GM21529 (cell line): ENCODE data around the gene PHF10.
"Not testable (repeated sequence)": the region's sequence is repeated elsewhere in the genome, so short reads cannot be mapped to it uniquely, and the experiment has no call there.

Experiments used
- ATAC-seq: cut with Tn5 transposase; IDR thresholded peaks from one replicate; pipeline ENCODE4 v1.9.1; 2021; ENCODE audit not compliant: unreplicated experiment

The PHF10 gene

GRCh38 chr6:169724494-169725124 lies at the start of gene PHF10:
Gene PHF10 (minus strand): TSS chr6:169724500. CDS start chr6:169723931, 569 bp downstream.
- ATAC-seq: peak; percentile 45

GRCh38 chr6:169766921-169767736 lies 42.8 kb upstream of the PHF10 start:
- no peak for ATAC-seq

DNA sequence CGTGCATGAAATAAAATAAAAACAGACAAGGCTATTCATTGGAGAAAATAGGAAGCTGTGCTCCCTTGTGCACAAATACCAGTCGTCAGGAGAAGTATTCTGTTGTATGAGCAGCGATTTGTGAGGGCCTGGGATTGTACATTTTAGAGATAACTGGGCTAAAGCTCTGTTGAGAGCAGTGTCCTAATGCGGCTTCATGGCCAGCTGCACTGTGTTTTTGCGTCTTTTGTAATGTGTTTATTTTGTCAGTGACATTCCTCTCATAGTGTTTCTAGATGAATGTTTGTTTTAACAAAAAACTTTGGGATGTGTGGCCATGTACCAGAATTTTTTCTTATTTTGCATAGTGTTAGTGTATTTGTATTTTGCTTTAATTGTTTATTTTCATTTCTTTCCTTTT lies 41.9 kb upstream of the PHF10 start:
- ATAC-seq: no peak

GRCh38 chr6:169765789-169766188 lies 41.5 kb upstream of the PHF10 start:
- not testable (repeated sequence) for ATAC-seq

DNA sequence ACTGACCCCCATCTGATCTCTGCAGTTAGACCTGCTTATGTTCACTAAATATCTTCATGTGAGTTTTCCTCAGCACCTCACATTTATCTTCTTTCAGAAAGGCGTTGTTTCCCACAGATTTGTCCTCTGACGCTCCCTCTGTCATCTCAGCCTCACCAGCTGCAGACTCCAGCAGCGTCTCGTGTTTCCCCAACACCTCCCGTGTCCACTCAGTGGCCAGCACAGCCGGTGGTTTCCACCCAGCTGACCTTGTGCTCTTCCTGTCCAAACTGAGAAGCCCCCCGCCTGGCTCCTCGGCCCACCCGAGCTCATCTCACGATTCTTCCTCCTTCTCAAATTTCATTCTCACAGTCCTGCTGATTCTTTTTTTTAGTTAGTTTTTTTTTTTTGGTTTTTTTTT lies 39.6 kb upstream of the PHF10 start:
- no peak for ATAC-seq

- no peak for ATAC-seq
These were observed 39.0 kb upstream of the PHF10 start for GRCh38 chr6:169763308-169763707.

DNA sequence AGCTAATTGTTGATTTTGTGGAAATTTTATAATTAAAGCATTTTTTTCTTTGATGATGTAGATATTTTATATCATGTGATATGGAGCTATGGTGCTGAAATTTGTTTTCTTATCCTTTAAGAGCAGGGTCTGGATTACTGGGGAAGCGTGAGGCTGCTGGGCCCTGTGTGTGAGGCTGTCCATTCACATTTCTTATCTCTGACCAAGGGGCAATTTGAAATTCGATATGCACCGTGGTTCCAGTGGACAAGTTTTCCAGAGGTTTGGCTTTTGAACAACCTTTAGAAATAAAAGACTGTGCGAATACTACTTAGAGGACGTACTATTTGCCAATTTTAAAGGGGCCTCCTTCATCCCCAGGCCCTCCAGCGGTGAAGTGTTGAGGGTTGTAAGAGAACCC lies 30.9 kb upstream of the PHF10 start:
- ATAC-seq: no peak

DNA sequence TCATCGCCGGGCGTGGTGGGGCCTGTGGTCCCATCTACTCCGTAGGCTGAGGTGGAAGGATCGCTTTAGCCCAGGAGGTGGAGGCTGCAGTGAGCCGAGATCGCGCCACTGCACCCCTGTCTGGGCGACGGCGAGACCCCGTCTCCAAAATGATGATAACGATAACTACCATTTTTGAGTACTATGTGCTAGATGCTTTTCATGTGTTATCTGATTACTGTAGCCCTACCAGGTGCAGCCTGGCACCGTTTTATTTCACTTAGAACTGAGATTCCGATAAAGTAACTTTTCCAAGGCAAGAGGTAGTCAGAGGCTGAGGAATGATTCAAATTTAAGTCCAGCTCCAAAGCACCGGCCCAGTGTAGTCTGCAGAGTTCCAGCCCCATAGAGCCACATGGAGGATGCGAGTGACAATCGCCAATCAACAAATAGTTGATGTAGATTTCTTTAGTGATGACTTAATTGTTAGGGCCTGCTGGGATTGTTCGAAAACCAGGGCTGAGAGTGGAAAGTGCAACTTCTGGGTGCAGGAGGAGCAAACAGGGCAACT lies 27.8 kb upstream of the PHF10 start:
- no peak for ATAC-seq

GRCh38 chr6:169751242-169752073 lies 27.2 kb upstream of the PHF10 start, which contains the start of the genes DYNLT2 and ERMARD:
Gene DYNLT2 (minus strand): TSS chr6:169751572. CDS start chr6:169751458, 114 bp downstream.
Gene ERMARD (plus strand): TSS chr6:169751622. CDS start chr6:169751658, 36 bp downstream.
- peak; percentile 94 for ATAC-seq

DNA sequence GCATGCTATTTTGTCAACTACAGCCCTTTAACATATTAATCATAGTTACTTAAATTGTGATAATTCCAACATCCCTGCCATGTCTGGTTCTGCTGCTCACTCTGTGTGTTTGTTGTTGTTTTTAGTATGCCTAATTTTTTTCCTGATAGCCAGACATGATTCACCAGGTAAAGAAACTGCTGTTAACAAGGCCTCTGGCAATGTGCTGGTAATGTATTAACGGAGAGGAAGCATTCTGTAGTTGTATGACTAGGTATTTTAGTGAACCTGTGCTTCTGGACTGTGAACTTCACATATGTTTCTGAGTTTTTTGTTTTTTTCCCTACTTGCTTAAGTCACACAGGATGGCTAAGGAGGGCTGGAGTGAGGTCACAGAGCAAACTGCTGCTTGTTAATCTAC lies 22.3 kb upstream of the PHF10 start:
- no peak for ATAC-seq

GRCh38 chr6:169745405-169745804 lies 21.1 kb upstream of the PHF10 start:
- no peak for ATAC-seq

DNA sequence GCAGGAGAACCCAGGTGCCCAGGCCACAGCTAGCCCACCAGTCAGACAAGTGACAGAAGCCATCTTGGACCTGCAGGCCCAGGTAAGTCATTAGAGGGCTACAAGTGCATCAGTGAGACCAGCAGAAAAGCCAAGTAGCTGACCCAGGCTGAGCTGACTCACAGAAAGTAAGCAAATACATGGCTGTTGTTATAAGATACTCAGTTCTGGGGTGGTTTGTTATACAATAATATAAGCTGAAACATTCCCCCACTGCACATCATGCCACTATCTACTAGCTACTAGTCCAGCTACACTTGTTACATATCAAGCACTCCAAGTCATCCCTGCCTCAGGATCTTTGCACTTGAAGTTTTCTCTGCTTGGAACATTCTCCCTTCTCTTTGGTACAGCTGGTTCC lies 17.0 kb upstream of the PHF10 start:
- ATAC-seq: no peak

DNA sequence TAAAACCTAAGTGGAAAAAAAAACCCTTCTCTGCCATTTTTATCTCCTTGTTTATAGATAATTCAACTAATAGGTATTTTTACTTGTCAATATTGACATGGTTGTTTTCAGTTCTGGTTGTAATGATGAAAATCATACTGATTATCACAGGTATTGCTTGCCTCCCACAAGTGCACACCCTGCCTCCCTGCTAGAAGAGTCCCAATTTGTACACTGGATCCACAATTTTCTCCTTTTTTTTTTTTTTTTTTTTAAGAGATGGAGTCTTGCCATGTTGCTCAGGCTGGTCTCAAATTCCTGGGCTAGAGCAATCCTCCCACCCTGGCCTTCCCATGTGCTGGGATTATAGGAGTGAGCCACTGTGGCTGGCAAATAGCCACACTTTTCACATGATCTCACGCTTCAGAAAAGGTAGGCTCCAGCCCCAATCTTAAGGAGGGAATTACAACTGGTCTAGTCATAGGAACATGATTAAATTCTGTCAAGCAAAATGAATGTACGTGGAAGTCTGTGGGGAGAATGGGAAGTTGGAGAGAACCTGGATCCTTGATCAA lies 14.8 kb upstream of the PHF10 start:
- ATAC-seq: no peak

- ATAC-seq: no peak
These were observed 14.1 kb upstream of the PHF10 start for GRCh38 chr6:169738204-169738975.

DNA sequence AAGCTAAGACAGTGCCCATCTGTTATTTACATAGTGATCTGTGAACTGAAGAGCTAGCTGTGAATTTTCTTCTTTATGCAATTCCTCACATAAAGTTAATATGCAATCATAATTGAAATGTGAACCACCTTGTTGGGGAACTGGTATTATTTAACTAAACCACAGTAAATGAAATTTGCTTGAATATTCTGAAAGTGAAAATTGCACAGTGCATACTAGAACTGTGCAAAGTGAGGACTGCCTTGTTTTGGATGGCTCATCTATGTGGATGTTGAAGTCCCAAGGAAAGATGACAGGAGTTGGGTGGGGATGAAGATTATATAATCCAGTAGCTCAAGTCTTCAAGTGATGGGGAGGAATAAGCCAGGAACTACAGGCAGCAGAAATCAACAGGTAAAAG lies 5.7 kb upstream of the PHF10 start:
- ATAC-seq: no peak

DNA sequence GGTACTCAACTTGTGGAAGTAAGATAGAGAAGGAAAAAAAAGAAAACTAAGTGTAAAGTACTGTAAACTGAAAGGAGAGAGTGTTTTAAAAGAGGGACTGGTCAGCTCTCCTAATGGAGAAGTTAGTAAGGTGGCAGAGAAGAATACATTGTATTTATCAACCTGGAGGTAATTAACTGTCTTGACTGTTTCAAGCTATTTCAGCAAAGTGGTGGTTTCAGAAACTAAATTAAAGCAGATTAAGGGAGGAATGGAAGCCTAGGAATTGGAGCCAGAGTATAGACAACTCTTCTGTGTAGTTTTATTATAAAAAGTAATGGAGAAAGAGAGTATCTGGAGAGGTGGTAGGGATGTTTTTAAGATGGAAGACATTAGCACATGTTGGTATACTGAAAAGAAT lies 2.7 kb upstream of the PHF10 start:
- no peak for ATAC-seq

DNA sequence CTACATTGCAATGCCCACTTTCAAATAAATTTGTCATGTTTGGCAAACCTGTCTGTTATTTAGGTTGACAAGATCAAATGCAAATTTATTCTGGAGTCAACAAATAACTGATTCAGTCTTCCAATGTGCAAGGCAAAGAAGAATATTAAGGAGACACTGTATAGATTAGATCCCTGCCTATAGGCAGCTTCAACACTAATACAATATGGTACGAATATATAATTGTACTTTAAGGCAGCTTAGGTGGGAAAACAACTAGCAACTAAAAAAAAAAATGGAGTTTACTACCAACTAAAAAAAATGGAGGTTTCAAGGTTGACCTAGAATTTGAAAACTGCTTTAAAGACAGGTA lies 1.7 kb upstream of the PHF10 start:
- no peak for ATAC-seq

DNA sequence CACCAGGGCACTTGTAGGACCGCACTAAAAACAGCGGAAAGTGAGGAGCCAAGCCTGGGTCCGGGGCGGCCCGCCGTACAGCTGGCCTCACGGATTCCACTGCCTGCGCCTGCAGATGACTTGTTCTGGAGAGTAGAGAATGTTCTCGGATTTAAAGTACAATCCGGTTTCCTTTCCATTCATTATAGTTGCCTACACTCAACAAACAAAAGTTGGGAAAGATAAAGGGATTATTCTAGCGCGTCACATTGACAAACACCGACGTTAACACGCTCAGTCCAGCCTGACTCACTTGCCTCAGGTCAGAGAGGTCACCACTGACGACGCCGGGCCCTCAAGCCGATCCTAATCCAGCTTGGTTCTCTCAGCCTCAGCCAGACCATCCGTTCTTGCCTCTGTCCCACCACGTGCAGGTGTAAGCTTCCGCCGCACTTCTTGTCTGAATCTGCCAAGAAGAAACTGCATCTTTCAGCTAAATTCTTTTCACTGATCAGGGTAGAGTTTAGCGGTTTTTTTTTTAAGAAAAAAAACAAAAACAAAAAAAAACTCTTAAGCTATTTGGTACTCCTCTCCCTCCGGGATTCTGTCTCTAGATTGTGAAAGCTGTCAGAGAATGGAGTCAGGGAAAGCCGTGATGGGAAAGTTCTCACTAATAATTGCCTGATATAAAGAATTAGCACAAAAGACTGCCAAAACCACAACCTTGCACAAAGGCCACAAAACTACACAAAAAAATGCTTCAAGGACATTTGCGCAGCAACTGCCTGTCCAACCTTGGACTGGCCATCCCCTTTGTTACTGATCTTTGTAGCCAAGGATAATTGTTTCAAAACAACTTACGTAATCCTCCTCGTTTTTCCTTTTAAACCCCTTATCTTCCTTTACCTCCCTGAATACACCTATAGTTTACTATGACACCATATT lies 1.1 kb upstream of the PHF10 start:
- peak; percentile 11 for ATAC-seq

DNA sequence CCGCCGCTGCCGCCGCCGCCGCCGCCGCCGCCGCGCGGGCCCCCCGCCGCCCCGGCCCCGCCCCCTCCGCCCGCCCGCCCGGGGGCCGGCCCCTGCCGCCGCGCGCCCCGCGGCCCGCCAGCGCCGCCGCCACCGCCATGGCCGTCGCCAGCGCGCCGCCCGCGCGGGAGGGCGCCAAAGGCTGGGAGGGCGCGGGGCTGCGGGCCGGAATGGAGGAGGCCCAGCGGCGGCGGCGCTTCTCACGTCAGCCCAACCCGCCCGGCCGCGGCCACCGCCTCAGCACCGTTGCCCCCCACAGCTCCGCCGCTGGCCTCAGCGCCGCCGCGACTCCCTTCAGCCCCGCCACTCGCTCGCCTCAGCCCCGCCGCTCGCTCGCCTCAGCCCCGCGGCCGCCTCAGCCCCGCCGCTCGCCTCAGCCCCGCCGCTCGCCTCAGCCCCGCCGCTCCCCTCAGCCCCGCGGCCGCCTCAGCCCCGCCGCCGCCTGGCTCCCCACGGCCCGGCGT lies 258 bp downstream of the PHF10 start:
- peak; percentile 42 for ATAC-seq
